Adipose tissue (tissue), 3 donors: ENCODE measurements around the gene OSMR. TPM values are rescaled to one million over a fixed set of nuclear protein-coding genes. Genes with fewer than 3 reads are reported as not detected.
"Not testable (repeated sequence)": the region's sequence is repeated elsewhere in the genome, so short reads cannot be mapped to it uniquely, and the experiment has no call there.

Experiments used
- H3K27ac ChIP-seq: one replicate; pipeline ENCODE4 v1.5.1; 2013; ENCODE audit warnings: low read depth, low read length
- WGBS, 3 donors: extraction: QIAGEN DNeasy Blood & Tissue Kit; methylation state at CpG; one replicate each; pipeline ENCODE4 v1.1.7; 2013; 5-methylcytosine and 5-hydroxymethylcytosine counted together
- polyA plus RNA-seq, 3 donors: library from polyadenylated mRNA; stranded (reverse); fragments of 200-250 nt; gene quantifications; one replicate each; pipeline ENCODE4 v1.2.3, GENCODE V29; 2013
- donor health status: healthy with polysubstance abuse.
- donor health status: Bipolar disorder and iron deficiency.
- donor health status: healthy.

Gene OSMR
- polyA plus RNA-seq, 3 donors: 12.9 to 59.2 (median 17.7) TPM

GRCh38 chr5:38825494-38825893 is 20.3 kb upstream of the OSMR start:
- H3K27ac ChIP-seq: no peak overlapping the region
- WGBS, 3 donors: 65 to 83% (median 67%) methylated on average over 1 of the region's 1 CpG

GRCh38 chr5:38827525-38827924 is 18.3 kb upstream of the OSMR start:
- H3K27ac ChIP-seq: no peak overlapping the region
- WGBS, 3 donors: 88 to 92% (median 91%) methylated on average over 4 of the region's 4 CpGs

GRCh38 chr5:38830521-38831051 is 15.2 kb upstream of the OSMR start:
- no peak overlapping the region for H3K27ac ChIP-seq
- 75 to 89% (median 85%) methylated on average over 3 of the region's 3 CpGs for WGBS, 3 donors

DNA sequence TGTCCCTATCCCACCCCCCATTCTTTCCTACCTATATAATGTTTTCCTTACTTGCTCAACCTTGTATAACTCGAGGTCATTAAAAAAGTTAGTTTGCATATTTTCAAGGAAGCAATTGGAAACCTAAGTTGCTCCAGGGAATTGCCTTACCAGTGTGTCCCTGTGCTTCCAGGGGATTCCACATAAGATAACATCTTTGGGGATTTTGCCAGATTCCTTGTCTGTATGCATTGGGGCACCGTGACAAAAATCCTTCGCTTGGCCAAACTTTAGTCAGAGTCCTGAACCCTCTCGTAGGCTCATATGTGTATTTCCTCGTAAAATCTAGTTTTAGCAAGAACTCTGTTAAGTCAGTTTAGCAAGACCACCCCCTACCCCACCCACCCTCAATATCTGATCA is 14.7 kb upstream of the OSMR start:
- H3K27ac ChIP-seq: no peak overlapping the region
- 77 to 87% (median 82%) methylated on average over 5 of the region's 5 CpGs for WGBS, 3 donors

GRCh38 chr5:38831909-38832308 is 13.9 kb upstream of the OSMR start:
- WGBS, 3 donors: 32 to 42% (median 36%) methylated on average over 3 of the region's 3 CpGs
- H3K27ac ChIP-seq: no peak overlapping the region

DNA sequence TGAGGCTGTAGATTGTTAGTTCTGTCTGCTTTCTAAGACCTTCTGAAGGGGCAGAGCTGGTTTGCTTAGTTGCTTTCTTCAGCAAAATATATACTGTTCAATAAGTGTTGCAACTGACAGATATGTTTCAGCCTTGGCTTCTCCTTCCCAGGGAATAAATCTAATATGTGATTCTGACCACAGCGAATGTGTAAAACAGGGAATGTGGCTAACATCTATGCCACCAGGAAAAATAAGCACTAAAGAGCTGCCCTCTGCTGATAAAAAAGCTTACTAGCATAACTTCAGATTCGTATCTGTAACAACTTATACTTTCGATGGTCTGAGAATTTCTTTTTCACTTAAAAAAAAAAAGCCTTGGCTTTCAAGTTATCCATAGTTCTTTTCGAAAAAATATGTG is 13.0 kb upstream of the OSMR start:
- no peak overlapping the region for H3K27ac ChIP-seq
- 80 to 84% (median 84%) methylated on average over 4 of the region's 4 CpGs for WGBS, 3 donors

GRCh38 chr5:38835887-38836286 is 9.9 kb upstream of the OSMR start:
- WGBS, 3 donors: 11 to 75% (median 17%) methylated on average over 2 of the region's 2 CpGs
- peak overlapping the region; percentile 9 for H3K27ac ChIP-seq

DNA sequence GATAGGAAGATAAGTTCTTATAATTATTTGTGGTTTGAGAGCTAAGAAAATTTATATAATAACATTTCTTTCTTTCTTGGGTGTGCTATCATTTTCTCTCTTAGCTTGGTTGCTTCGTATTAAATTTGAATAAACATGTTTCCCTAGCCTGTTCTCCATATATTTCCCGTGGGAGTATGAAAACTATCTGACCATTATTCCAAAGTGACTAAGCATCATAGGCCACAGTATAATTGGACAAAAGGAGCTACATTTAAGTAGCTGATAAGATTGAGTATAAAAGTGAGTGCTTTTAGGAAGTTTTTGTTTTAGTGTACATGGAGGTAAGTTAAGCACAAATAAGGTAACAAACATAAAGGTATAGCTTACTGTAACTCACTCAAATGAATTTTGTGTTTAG is 8.4 kb upstream of the OSMR start:
- WGBS, 3 donors: 72 to 75% (median 72%) methylated on average over 2 of the region's 2 CpGs
- no peak overlapping the region for H3K27ac ChIP-seq

GRCh38 chr5:38837932-38838331 is 7.9 kb upstream of the OSMR start:
- 66 to 94% (median 92%) methylated on average over 2 of the region's 2 CpGs for WGBS, 3 donors
- no peak overlapping the region for H3K27ac ChIP-seq

DNA sequence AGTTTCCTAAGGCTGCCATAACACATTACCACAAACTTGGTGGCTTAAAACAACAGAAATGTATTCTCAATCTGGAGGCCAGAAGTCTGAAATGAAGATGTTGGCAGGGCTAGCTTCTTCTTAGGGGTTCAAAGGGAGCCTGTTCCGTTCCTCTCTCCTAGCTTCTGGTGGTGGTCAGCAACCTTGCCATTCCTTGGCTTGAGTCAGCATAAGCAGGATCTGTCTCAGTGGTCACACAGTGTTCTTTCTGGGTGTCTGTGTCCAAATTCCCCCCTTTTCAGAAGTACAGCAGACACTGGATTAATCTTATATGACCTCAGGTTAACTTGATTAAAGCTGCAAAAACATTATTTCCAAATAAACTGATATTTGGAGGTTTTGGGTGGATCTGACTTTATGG is 2.1 kb upstream of the OSMR start:
- H3K27ac ChIP-seq: no peak overlapping the region
- WGBS, 3 donors: 82 to 86% (median 83%) methylated on average over 1 of the region's 1 CpG

GRCh38 chr5:38846379-38847011 is 683 bp downstream of the OSMR start:
- WGBS, 3 donors: 13 to 20% (median 18%) methylated on average over 24 of the region's 24 CpGs
- peak overlapping the region; percentile 35 for H3K27ac ChIP-seq

GRCh38 chr5:38847559-38848347 is 1.9 kb downstream of the OSMR start:
- H3K27ac ChIP-seq: no peak overlapping the region
- WGBS, 3 donors: 55 to 82% (median 66%) methylated on average over 9 of the region's 9 CpGs

DNA sequence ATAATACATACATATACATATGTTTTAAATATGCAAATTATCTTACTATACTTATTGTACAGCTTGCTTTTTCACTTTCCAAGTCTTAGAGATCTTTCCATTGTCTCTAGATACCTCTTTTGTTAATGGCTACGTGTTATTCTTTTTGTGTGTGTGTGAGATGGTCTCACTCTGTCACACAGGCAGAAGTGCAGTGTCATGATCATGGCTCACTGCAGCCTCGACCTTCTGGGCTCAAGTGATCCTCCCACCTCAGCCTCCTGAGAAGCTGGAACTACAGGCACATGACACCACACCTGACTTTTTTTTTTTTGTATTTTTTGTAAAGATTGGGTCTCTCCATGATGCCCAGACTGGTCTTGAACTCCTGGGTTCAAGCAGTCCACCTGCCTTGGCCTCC is 2.8 kb downstream of the OSMR start:
- H3K27ac ChIP-seq: no peak overlapping the region
- WGBS, 3 donors: 79 to 93% (median 80%) methylated on average over 2 of the region's 2 CpGs

DNA sequence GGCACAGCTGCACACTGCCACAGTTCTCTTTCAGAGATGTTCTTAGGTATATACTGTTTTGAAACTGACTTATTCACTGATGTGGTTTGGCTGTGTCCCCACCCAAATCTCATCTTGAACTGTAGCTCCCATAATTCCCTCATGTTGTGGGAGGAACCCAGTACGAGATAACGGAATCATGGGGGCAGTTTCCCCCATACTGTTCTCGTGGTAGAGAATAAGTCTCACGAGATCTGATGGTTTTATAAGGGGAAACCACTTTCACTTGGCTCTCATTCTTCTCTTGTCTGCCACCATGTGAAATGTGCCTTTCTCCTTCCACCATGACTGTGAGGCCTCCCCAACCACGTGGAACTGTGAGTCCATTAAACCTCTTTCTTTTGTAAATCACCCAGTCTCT is 5.8 kb downstream of the OSMR start:
- WGBS, 3 donors: 84 to 88% (median 88%) methylated on average over 5 of the region's 5 CpGs

GRCh38 chr5:38853753-38854470 is 8.1 kb downstream of the OSMR start:
- WGBS, 3 donors: 66 to 75% (median 75%) methylated on average over 6 of the region's 6 CpGs

More for the DNA sequence above, 5.8 kb downstream of the OSMR start:
- H3K27ac ChIP-seq: not testable (repeated sequence)

DNA sequence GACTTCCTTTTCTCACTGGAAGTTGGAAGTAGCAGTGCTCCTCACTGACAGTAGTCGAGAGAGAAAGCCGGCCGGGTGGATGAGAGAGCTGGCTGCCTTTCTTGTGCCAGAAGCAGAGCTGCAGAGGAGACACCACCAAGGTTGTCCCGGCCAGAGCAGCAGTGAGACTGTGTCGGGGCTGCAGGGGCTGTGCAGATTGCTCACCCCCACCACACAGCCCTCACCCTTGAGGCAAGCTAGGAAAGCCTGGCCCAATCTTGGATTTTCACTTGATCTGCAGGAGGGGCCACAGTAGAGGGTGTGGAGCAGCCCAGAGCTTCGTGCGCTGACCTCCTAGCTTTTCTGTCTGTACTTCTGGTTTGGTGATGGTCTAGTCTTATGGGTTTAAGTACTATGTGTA is 9.1 kb downstream of the OSMR start:
- H3K27ac ChIP-seq: no peak overlapping the region
- WGBS, 3 donors: 75 to 91% (median 77%) methylated on average over 7 of the region's 7 CpGs

More at GRCh38 chr5:38853753-38854470, 8.1 kb downstream of the OSMR start:
- no peak overlapping the region for H3K27ac ChIP-seq

DNA sequence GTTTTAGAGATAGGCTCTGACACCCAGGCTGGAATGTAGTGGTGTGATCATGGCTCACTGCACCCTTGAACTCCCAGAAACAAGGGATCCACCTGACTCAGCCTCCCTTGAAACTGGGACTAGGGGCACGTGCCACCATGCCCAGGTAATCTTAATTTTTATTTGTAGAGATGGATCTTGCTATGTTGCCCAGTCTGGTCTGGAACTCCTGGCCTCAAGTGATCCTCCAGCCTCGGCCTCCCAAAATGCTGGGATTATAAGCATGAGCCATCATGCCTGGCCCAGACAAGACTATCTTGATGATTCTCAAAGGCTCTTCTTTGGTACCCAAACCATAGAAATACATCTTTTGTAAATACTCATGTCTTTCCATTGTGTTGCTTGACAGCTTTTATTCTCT is 10.8 kb downstream of the OSMR start:
- WGBS, 3 donors: 87 to 100% (median 95%) methylated on average over 2 of the region's 2 CpGs

DNA sequence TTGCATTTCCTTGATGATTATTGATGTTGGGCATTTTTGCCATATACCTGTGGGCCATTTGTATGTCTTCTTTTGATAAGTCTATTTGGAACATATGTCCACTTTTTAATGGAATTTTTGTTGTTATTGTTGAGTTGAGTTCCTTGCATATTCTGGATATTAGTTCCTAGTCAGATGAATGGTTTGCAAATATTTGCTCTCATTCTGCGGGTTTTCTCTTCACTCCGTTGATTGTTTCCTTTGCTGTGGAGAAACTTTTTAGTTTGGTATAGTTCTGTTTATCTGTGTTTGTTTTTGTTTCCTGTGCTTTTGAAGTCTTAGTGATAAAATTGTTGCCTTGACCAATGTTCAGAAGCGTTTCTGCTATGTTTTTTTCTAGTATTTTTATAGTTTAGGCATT is 13.0 kb downstream of the OSMR start:
- no peak overlapping the region for H3K27ac ChIP-seq
- WGBS, 3 donors: 56 to 92% (median 84%) methylated on average over 3 of the region's 3 CpGs

More for the DNA sequence above, 10.8 kb downstream of the OSMR start:
- H3K27ac ChIP-seq: no peak overlapping the region
